ENCODE data around the gene FOXC2. TPM values are rescaled to one million over a fixed set of nuclear protein-coding genes. Genes with fewer than 3 reads are reported as not detected.

FOXC2 gene
- total and polyA plus RNA-seq, 2 donors (not counting 1 experiment from before 2014, with no cell fraction given), result not detected

- no peak for ATAC-seq (ENCODE audit: low read depth)
- ChIA-PET CTCF (no interaction called here), POLR2A (no interaction called here)
- no peak for DNase-seq
- intact Hi-C loops (cut with micrococcal nuclease), result no loop called here
- no peaks in the 10 kb centered on the region for H3K9me3 Mint-ChIP-seq (ENCODE audit: insufficient read depth)
- no peak overlapping the region for H3K4me2 ChIP-seq (replicated peaks; ENCODE audit: low read depth, low read length, poor library complexity, severe bottlenecking)
- no peak overlapping the region for H3K27ac Mint-ChIP-seq
- H3K9ac ChIP-seq (ENCODE audit: low read length), result no peak overlapping the region
- H3K27me3 ChIP-seq (replicated peaks in 1 of 4; ENCODE audit: control extremely low read depth in 1 of 4, control insufficient read depth in 3 of 4, insufficient read depth in 4 of 4, low read length in 3 of 4), result no peaks in the 10 kb centered on the region
- peaks cover 8% of the 10 kb centered on the region for H3K79me2 ChIP-seq (ENCODE audit: control insufficient read depth, insufficient read depth, low read length)
- no peak overlapping the region for H3K27ac ChIP-seq (ENCODE audit: low read length in 2 of 2)
- H3K4me3 ChIP-seq (ENCODE audit: control extremely low read depth in 1 of 5, extremely low read depth in 1 of 5, insufficient read depth in 1 of 5, low read depth in 2 of 5, low read length in 4 of 5), result no peak overlapping the region
- H3K4me3 Mint-ChIP-seq, result no peak overlapping the region
- H3K27me3 Mint-ChIP-seq, result no peaks in the 10 kb centered on the region
- no peak overlapping the region for H2AFZ ChIP-seq (ENCODE audit: insufficient read depth, low read depth, low read length, poor library complexity, severe bottlenecking)
- no peak for TF ChIP-seq EZH2 (IDR thresholded peaks at IDR 0.05; ENCODE audit: borderline replicate concordance, insufficient read depth, low read depth, low read length, poor library complexity, severe bottlenecking)
- TF ChIP-seq CTCF (IDR thresholded peaks at IDR 0.05), result no peak
- no peaks in the 10 kb centered on the region for H4K20me1 ChIP-seq (ENCODE audit: control insufficient read depth, insufficient read depth, low read length, poor library complexity, severe bottlenecking)
- no peaks in the 10 kb centered on the region for H3K9me3 ChIP-seq (ENCODE audit: control extremely low read depth in 1 of 3, control insufficient read depth in 2 of 3, insufficient read depth in 1 of 3, low read length in 2 of 3)
- WGBS (ENCODE audit: insufficient coverage), result 98% methylated on average over 19 of the region's 19 CpGs
- H3K36me3 ChIP-seq (replicated peaks in 1 of 2; ENCODE audit: control extremely low read depth in 1 of 2, control insufficient read depth in 1 of 2, extremely low read depth in 1 of 2, insufficient read depth in 2 of 2, low read length in 1 of 2), result peaks cover 0 to 64% of the 10 kb centered on the region in 2 experiments
- H3K4me1 ChIP-seq (ENCODE audit: control insufficient read depth in 2 of 2, insufficient read depth in 2 of 2, low read length in 2 of 2), result no peaks in the 10 kb centered on the region
- H3K4me1 Mint-ChIP-seq, result no peaks in the 10 kb centered on the region
Measured at GRCh38 chr16:86545954-86546637, 20.5 kb upstream of the FOXC2 start.

GRCh38 chr16:86546638-86547013, 20.0 kb upstream of the FOXC2 start:
- Histone ChIP-seq H3K79me2 (ENCODE audit: control insufficient read depth, insufficient read depth, low read length) (peaks cover 8% of the 10 kb centered on the region), H3K27ac (ENCODE audit: low read length in 2 of 2) (no peak overlapping the region), H3K4me1 (ENCODE audit: control insufficient read depth in 2 of 2, insufficient read depth in 2 of 2, low read length in 2 of 2) (no peaks in the 10 kb centered on the region), H4K20me1 (ENCODE audit: control insufficient read depth, insufficient read depth, low read length, poor library complexity, severe bottlenecking) (no peaks in the 10 kb centered on the region), H3K4me3 (ENCODE audit: control extremely low read depth in 1 of 5, extremely low read depth in 1 of 5, insufficient read depth in 1 of 5, low read depth in 2 of 5, low read length in 4 of 5) (no peak overlapping the region), H2AFZ (ENCODE audit: insufficient read depth, low read depth, low read length, poor library complexity, severe bottlenecking) (no peak overlapping the region), H3K9ac (ENCODE audit: low read length) (no peak overlapping the region), H3K9me3 (ENCODE audit: control extremely low read depth in 1 of 3, control insufficient read depth in 2 of 3, insufficient read depth in 1 of 3, low read length in 2 of 3) (no peaks in the 10 kb centered on the region), H3K27me3 (replicated peaks in 1 of 4; ENCODE audit: control extremely low read depth in 1 of 4, control insufficient read depth in 3 of 4, insufficient read depth in 4 of 4, low read length in 3 of 4) (no peaks in the 10 kb centered on the region), H3K4me2 (replicated peaks; ENCODE audit: low read depth, low read length, poor library complexity, severe bottlenecking) (no peak overlapping the region), H3K36me3 (replicated peaks in 1 of 2; ENCODE audit: control extremely low read depth in 1 of 2, control insufficient read depth in 1 of 2, extremely low read depth in 1 of 2, insufficient read depth in 2 of 2, low read length in 1 of 2) (peaks cover 0 to 64% of the 10 kb centered on the region in 2 experiments)
- H3K9me3 Mint-ChIP-seq (ENCODE audit: insufficient read depth), result no peaks in the 10 kb centered on the region
- ChIA-PET CTCF (no interaction called here), POLR2A (no interaction called here)
- intact Hi-C loops (cut with micrococcal nuclease), result no loop called here
- DNase-seq, result no peak
- H3K4me3 Mint-ChIP-seq, result no peak overlapping the region
- no peaks in the 10 kb centered on the region for H3K27me3 Mint-ChIP-seq
- no peak for TF ChIP-seq CTCF (IDR thresholded peaks at IDR 0.05)
- no peaks in the 10 kb centered on the region for H3K4me1 Mint-ChIP-seq
- 98% methylated on average over 8 of the region's 8 CpGs for WGBS (ENCODE audit: insufficient coverage)
- H3K27ac Mint-ChIP-seq, result no peak overlapping the region
- no peak for ATAC-seq (ENCODE audit: low read depth)
